Esophagus squamous epithelium (tissue), 4 donors: ENCODE measurements around the gene ARID5B.

ENCODE experiments used
- CTCF ChIP-seq, 6 experiments: fragments of 450-650 bp in 4 of 6; fragments of 200-600 bp in 2 of 6; sonication (generic) in 2 of 6; IDR thresholded peaks; one replicate each; pipeline ENCODE4 v1.5.1; 2016 to 2019; ENCODE audit warnings: antibody characterized with exemption in 6 of 6, mild to moderate bottlenecking in 4 of 6, moderate library complexity in 4 of 6
- POLR2A ChIP-seq, 4 donors: fragments of 450-650 bp; IDR thresholded peaks; one replicate each; pipeline ENCODE4 v1.6.1; 2017; ENCODE audit warnings: antibody characterized with exemption in 4 of 4, mild to moderate bottlenecking in 4 of 4, moderate library complexity in 3 of 4

- TF ChIP-seq POLR2A (IDR thresholded peaks at IDR 0.05) = peak in 1 of 4 donors; percentile 67
- no peak for TF ChIP-seq CTCF (IDR thresholded peaks at IDR 0.05)
These were observed 1.3 kb upstream of the ARID5B start for GRCh38 chr10:61899997-61900828.
